ENCODE results near the gene HEXB. TPM values are rescaled to one million over a fixed set of nuclear protein-coding genes. Genes with fewer than 3 reads are reported as not detected.

Gene HEXB
- total and polyA plus RNA-seq, 7 donors = 31.0 to 63.3 (median 48.4) TPM

DNA sequence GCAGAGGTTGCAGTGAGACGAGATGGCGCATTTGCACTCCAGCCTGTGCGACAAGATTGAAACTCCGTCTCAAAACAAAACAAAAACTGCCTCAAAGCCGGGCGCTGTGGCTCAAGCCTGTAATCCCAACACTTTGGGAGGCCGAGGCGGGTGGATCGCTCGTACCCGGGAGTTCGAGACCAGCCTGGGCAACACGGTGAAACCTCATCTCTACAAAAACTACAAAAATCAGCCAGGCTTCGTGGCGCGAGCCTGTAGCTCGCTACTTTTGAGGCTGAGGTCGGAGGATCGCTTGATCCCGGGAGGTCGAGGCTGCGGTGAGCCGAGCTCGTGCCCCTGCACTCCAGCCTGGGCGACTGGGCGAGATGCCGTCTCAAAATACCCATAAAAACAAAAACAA is 80.9 kb downstream of the HEXB start:
- Histone ChIP-seq H3K4me1 (peaks cover 29% of the 10 kb centered on the region), H3K27ac (peak overlapping the region; percentile 87), H3K4me3 (peak overlapping the region; percentile 93), H3K9me3 (no peaks in the 10 kb centered on the region), H3K27me3 (ENCODE audit: insufficient read depth in 3 of 3, low read length in 2 of 3) (no peaks in the 10 kb centered on the region), H3K36me3 (ENCODE audit: insufficient read depth in 1 of 2, low read depth in 1 of 2) (peaks cover 5 to 48% of the 10 kb centered on the region in 2 donors)
- intact Hi-C loops (cut with DNase I) = loop anchor here in 1 of 2 donors (2.0 to 10.0 kb wide), 2 partner anchors 81 to 579 kb away; partner anchors contain the start of gene HEXB
- WGBS, 3 donors = 62 to 77% (median 63%) methylated on average over 27 of the region's 27 CpGs
- TF ChIP-seq, protein P1, sequence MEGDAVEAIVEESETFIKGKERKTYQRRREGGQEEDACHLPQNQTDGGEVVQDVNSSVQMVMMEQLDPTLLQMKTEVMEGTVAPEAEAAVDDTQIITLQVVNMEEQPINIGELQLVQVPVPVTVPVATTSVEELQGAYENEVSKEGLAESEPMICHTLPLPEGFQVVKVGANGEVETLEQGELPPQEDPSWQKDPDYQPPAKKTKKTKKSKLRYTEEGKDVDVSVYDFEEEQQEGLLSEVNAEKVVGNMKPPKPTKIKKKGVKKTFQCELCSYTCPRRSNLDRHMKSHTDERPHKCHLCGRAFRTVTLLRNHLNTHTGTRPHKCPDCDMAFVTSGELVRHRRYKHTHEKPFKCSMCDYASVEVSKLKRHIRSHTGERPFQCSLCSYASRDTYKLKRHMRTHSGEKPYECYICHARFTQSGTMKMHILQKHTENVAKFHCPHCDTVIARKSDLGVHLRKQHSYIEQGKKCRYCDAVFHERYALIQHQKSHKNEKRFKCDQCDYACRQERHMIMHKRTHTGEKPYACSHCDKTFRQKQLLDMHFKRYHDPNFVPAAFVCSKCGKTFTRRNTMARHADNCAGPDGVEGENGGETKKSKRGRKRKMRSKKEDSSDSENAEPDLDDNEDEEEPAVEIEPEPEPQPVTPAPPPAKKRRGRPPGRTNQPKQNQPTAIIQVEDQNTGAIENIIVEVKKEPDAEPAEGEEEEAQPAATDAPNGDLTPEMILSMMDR (IDR thresholded peaks at IDR 0.05) = no peak
- no peak for DNase-seq
- no peak for ATAC-seq

DNA sequence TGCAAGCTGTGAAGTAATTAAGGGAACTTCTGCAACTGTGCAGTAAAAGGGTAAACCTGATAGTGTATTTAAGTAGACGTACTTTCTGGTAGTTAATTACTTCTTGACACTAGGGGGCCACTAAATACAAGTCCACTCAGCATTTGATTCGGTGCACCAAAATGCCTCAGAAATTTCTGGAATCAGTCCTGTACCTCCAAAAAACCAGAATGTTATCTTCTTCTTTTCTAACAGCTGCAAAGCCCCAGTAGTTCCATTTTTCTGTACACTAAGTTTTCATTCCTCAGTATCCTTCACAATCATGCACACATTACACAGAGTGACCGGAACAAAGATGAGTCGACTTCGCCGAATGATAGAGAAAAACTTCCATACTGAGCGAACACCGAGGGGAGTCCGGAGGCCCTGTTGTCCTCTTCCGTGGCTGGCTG is 81.4 kb downstream of the HEXB start:
- TF ChIP-seq, protein P1 (IDR thresholded peaks at IDR 0.05) = peak; percentile 20
- intact Hi-C loops (cut with DNase I) = loop anchor here in 1 of 2 donors (2.0 to 10.0 kb wide), 2 partner anchors 82 to 578 kb away; partner anchors contain the start of gene HEXB
- 0 to 1% (median 1%) methylated on average over 10 of the region's 10 CpGs for WGBS, 3 donors
- peaks cover 29% of the 10 kb centered on the region for H3K4me1 ChIP-seq
- peak overlapping the region; percentile 87 for H3K27ac ChIP-seq
- peak in 3 of 4 donors; percentile 43 to 76 (median 58) for ATAC-seq
- peaks cover 5 to 48% of the 10 kb centered on the region in 2 donors for H3K36me3 ChIP-seq (ENCODE audit: insufficient read depth in 1 of 2, low read depth in 1 of 2)
- H3K27me3 ChIP-seq (ENCODE audit: insufficient read depth in 3 of 3, low read length in 2 of 3) = no peaks in the 10 kb centered on the region
- no peak for DNase-seq
- no peaks in the 10 kb centered on the region for H3K9me3 ChIP-seq
- H3K4me3 ChIP-seq = peak overlapping the region; percentile 93

DNA sequence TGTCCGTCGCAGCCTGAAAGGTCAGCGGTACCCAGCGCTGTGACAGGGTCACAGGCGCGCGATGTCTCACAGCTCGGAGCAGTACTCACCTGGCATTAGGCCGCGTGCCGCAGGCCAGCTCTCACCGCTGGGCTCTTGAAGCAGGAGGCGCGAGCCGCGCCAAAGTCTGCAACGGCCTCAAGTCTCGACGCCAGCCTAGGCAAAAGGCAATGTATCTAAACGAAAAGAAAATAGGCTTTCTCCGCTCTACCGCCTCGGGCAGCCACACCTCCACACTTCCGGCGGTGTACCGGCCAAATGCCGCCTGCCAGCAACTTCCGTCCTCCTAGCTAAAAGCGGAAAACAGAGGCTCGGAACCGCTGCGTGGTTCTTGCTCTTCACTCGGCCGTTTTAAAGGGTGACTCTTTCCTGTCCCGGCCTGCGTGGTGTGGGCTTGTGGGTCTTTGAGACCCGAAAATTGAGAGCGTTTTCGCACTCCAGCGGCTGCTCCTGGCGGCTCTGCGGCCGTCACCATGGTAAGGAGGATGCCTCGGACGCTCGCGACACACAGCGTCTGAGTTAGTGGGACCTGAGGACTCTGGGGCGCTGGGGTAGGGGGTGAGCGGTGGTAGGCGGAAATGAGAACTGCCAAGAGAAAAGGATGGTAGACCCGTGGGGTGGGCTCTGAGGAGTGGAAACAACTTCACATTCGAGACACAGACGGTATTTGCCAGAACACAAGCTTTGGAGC is 82.0 kb downstream of the HEXB start, which contains the start of the genes GFM2 and NSA2:
TSS of gene GFM2 (minus strand) at position 269 of the 730 bp plus-strand sequence. CDS start 3,375 bp downstream, outside the sequence.
TSS of gene NSA2 (plus strand) at position 401 of the 730 bp plus-strand sequence. CDS start at position 513, 112 bp downstream.
- 0% methylated on average over 53 to 54 of the region's 54 CpGs for WGBS, 3 donors
- TF ChIP-seq, protein P1 (IDR thresholded peaks at IDR 0.05) = no peak
- ATAC-seq = peak; percentile 98 to 99 (median 98)
- peak; percentile 92 to 95 for DNase-seq
- Histone ChIP-seq H3K27ac (peak within 1 kb of the TSS; percentile 87), H3K36me3 (ENCODE audit: insufficient read depth in 1 of 2, low read depth in 1 of 2) (peaks cover 0 to 48% of the 10 kb centered on the region in 2 donors), H3K4me1 (peaks cover 29% of the 10 kb centered on the region), H3K27me3 (ENCODE audit: insufficient read depth in 3 of 3, low read length in 2 of 3) (no peaks in the 10 kb centered on the region), H3K9me3 (no peaks in the 10 kb centered on the region), H3K4me3 (peak within 1 kb of the TSS; percentile 93)
- intact Hi-C loops (cut with DNase I) = loop anchor here in 1 of 2 donors (2.0 to 10.0 kb wide), 2 partner anchors 82 to 578 kb away; partner anchors contain the start of gene HEXB

DNA sequence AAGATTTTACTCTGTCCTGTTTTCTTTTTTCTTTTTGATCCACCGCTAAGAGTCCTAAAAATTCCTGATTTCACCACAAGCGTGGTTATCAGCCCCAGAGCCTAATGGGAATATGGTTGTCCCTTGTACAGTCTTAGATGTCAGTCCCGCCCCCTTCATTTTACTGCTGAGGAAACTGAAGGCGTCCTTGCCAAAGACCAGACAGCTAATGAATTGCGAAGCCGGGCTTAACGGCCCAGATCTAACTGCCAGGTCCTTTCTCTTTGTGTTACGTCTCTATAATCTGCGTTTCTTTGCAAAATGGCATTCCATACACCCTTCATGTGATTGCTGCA is 82.5 kb downstream of the HEXB start:
- WGBS, 3 donors = 0 to 1% (median 1%) methylated on average over 9 of the region's 9 CpGs

More for the DNA sequence above, 82.5 kb downstream of the HEXB start:
- peak overlapping the region; percentile 87 for H3K27ac ChIP-seq
- peak in 2 of 4 donors; percentile 5 to 19 for ATAC-seq
- intact Hi-C loops (cut with DNase I) = loop anchor here in 1 of 2 donors (2.0 to 10.0 kb wide), 2 partner anchors 83 to 577 kb away; partner anchors contain the start of gene HEXB
- no peaks in the 10 kb centered on the region for H3K27me3 ChIP-seq (ENCODE audit: insufficient read depth in 3 of 3, low read length in 2 of 3)
- peak overlapping the region; percentile 93 for H3K4me3 ChIP-seq
- peaks cover 29% of the 10 kb centered on the region for H3K4me1 ChIP-seq
- no peaks in the 10 kb centered on the region for H3K9me3 ChIP-seq
- no peak for DNase-seq
- peaks cover 2 to 51% of the 10 kb centered on the region in 2 donors for H3K36me3 ChIP-seq (ENCODE audit: insufficient read depth in 1 of 2, low read depth in 1 of 2)
- TF ChIP-seq, protein P1 (IDR thresholded peaks at IDR 0.05) = no peak

Other genes starting within 250 kb of the HEXB start
- gene ENC1, start 44.5 kb upstream of the HEXB start, total RNA-seq = 10 to 100 TPM in 2 of 4 donors, 1 to 10 TPM in 2; 2.4 to 28.3 (median 10.6) TPM
- gene ENC1, start 44.5 kb upstream of the HEXB start, polyA plus RNA-seq = 1 to 10 TPM in 2 of 3 donors, under 1 TPM in 1; 0.58 to 2.8 (median 1.1) TPM
- gene GFM2, start 81.9 kb downstream of the HEXB start, total RNA-seq = 10 to 100 TPM; 17.8 to 47.2 (median 29.7) TPM
- 10 to 100 TPM; 14.2 to 27.6 (median 20.2) TPM for gene GFM2, start 81.9 kb downstream of the HEXB start, polyA plus RNA-seq
- 10 to 100 TPM; 43.5 to 71.9 (median 54.2) TPM for gene NSA2, start 82.0 kb downstream of the HEXB start, total RNA-seq
- gene NSA2, start 82.0 kb downstream of the HEXB start, polyA plus RNA-seq = 10 to 100 TPM; 81.7 to 89.6 (median 88.2) TPM
- under 1 TPM in 2 of 4 donors, not detected in 2; 0.62 to 0.85 TPM for gene FAM169A, start 181.2 kb downstream of the HEXB start, total RNA-seq
- gene FAM169A, start 181.2 kb downstream of the HEXB start, polyA plus RNA-seq = under 1 TPM in 2 of 3 donors, not detected in 1; 0.01 to 0.05 TPM

Measured in psoas muscle (tissue), 8 donors.